Omental fat pad (tissue), 4 donors: ENCODE measurements around the gene FMN1. TPM values are rescaled to one million over a fixed set of nuclear protein-coding genes. Genes with fewer than 3 reads are reported as not detected.

Experiments used
- ATAC-seq: fragments of 150-250 bp; one replicate; pipeline ENCODE4 v1.9.1; 2016; ENCODE audit warnings: mild to moderate bottlenecking, moderate library complexity; ENCODE audit not compliant: low FRiP score
- DNase-seq: peaks from one replicate; pipeline ENCODE4 v3.0.0-alpha.2; 2019; ENCODE audit warnings: low spot score
- total RNA-seq, 4 donors: library from RNA; depleted of rRNA; stranded (reverse); fragments of >200 nt; gene quantifications; one replicate each; pipeline ENCODE4 v1.1.0, GENCODE V29; 2016
- TF ChIP-seq, protein P1 (sequence below), 3 donors: fragments of 450-650 bp; IDR thresholded peaks; one replicate each; pipeline ENCODE4 v1.5.1; 2016 to 2017; ENCODE audit warnings: antibody characterized with exemption in 3 of 3, mild to moderate bottlenecking in 3 of 3, moderate library complexity in 2 of 3

The FMN1 gene
- total RNA-seq, 4 donors from 2014 or later, result 19.9 to 35.5 (median 28.5) TPM

DNA sequence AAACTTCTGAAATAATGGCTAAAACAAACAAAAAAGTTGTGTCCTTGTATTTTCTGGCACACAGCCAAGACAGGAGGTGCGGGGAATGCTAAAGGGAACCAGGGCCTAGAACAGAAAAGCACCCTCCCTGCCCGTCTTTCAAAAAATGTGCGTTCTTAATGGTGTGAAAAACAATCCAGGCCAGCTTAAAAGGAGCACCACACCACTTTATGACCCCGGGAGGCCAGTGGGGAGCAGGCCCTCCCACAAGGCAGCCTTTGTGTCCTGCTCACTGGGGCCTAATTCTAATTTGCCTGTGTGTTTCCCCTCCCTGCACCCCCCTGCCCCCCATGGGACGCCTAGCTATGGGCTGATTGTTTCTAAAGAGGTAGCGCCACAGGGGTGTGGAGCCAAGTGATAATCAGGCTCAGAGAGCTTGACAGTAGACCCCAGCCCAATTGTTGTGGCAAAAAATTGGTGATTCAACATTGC lies 295.4 kb downstream of the FMN1 start:
- TF ChIP-seq, protein P1, sequence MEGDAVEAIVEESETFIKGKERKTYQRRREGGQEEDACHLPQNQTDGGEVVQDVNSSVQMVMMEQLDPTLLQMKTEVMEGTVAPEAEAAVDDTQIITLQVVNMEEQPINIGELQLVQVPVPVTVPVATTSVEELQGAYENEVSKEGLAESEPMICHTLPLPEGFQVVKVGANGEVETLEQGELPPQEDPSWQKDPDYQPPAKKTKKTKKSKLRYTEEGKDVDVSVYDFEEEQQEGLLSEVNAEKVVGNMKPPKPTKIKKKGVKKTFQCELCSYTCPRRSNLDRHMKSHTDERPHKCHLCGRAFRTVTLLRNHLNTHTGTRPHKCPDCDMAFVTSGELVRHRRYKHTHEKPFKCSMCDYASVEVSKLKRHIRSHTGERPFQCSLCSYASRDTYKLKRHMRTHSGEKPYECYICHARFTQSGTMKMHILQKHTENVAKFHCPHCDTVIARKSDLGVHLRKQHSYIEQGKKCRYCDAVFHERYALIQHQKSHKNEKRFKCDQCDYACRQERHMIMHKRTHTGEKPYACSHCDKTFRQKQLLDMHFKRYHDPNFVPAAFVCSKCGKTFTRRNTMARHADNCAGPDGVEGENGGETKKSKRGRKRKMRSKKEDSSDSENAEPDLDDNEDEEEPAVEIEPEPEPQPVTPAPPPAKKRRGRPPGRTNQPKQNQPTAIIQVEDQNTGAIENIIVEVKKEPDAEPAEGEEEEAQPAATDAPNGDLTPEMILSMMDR (IDR thresholded peaks at IDR 0.05), result no peak
- no peak for DNase-seq

DNA sequence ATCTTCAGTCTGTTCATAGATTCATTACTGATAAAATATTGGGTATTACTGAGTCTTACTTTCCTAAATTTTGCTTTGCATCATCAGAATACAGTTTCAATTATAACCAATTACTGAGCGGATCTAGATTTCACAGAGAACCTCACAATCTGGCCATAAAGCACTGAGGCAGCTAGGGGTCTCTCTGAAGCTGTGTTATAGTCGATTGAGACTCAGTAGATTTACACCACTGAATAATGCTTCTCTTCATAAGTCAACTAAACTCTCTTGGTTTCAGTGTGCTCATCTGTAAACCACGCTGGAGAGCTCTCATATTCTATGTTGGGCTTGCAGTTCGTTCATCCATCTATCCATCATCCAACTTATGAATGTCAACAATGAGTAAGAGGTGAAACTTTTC lies 296.1 kb downstream of the FMN1 start:
- no peak for ATAC-seq
- TF ChIP-seq, protein P1 (IDR thresholded peaks at IDR 0.05), result no peak
- DNase-seq, result no peak

More for the DNA sequence above, 295.4 kb downstream of the FMN1 start:
- ATAC-seq, result no peak

DNA sequence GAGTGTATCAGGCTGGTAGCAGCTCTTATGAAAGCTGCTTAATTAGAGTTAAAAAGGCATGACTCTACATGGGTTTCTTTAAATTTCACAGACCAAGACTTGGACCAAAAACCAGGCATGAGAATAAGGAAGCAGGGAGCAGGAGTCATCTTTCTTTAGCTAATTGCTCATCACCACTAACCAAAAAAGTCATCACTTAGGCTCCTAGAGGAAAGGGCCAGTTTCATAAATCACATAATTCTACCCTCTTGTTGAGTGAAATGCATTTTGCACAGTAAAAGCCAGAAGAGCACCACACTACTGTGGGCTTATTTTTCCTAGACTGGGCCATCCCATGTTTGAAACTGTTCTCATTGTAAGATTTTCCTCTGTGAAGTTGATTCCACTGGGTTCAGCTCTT lies 301.1 kb downstream of the FMN1 start:
- no peak for DNase-seq
- TF ChIP-seq, protein P1 (IDR thresholded peaks at IDR 0.05), result no peak
- ATAC-seq, result no peak

DNA sequence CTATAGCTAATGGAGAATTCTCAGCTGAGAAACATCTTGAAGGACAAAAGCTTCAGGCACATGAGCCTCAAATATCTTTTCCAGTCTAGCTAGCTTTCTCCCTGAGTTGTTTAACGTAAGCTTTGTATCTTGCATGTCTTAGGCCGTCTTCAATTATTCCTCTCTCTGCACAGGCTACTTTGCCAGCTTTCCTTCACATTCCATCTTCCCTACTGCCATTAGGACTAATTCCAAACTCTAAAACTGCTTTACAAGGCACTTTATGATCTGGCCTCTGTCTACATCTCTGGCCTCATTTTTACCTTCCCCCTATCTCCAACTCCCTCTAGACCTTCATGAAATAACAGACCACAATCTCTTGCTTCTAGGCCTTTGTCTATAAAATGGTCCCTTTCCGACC lies 305.3 kb downstream of the FMN1 start:
- no peak for DNase-seq
- ATAC-seq, result no peak
- TF ChIP-seq, protein P1 (IDR thresholded peaks at IDR 0.05), result no peak

DNA sequence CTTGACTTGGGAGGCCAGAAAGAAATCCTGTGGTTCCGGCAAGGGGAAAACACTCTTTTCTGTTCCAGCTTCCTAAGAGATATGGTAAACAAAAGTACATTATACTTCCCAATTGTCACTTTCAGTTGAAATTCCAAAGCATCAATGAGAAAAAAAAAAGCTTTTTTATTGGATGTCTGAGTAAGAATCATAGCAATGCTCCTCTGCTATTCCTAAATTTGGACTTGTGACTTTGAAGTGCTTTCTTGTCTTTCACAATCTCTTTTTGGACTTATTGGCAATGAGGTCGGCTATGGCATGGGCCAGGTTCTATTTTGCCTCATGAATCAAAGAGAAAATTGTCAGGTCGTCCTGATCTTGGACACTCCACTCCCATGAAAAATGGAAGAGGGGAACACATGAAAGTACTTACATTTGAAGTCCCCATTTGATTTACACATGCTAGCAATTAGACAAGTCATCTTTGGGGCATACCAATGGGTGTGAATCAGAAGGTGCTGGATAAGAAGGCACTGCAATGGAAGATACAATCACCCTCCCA lies 306.2 kb downstream of the FMN1 start:
- TF ChIP-seq, protein P1 (IDR thresholded peaks at IDR 0.05), result no peak
- ATAC-seq, result no peak

DNA sequence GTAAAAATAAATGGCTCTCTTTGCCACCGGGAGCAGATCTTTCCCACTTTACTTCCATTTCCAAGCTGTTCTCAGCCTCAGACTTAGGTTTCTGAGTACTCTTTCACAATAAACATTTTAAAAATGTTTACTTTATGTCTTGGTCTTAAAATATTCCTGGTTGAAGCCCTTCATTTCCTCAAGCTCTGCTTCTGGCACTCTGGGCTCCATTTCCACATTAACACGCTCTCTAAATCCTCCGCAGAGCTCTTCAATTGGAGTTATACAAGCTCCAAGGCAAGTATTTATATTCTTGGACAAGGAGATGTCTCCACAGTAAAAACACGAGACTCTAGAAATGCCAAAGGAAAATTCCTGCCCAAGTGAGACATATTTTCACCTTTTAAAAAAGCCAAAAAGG lies 307.4 kb downstream of the FMN1 start:
- TF ChIP-seq, protein P1 (IDR thresholded peaks at IDR 0.05), result no peak
- no peak for ATAC-seq
- no peak for DNase-seq

More for the DNA sequence above, 306.2 kb downstream of the FMN1 start:
- no peak for DNase-seq

DNA sequence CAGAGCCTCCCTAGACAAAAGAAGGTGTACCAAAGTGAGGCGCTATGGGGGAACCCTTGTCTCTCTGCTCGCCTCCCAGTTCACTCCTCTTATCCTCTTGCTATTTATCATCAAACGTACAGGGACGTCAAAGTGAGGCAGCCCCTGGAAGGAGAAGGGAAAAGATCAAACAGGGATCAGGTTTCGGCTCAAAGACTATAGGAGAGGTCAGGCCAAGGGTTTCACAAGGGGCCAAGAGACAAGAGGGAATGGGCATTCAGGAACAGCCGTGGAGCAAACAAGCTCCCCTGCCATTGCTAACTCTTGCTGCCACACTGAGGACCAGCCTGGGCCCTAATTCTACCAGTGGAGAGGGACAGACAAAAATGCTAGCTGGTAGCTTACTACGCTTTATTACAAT lies 308.1 kb downstream of the FMN1 start:
- ATAC-seq (no peak), DNase-seq (no peak)
- TF ChIP-seq, protein P1 (IDR thresholded peaks at IDR 0.05), result no peak
